H1 (cell line): Measurements from ENCODE around the gene GNB5. TPM values are rescaled to one million over a fixed set of nuclear protein-coding genes. Genes with fewer than 3 reads are reported as not detected.

Experiments used
- CTCF ChIA-PET: fragments of 300-600 bp; sonication (Branson Sonifier 250); formaldehyde crosslinking; loops from one replicate; lab custom pipeline; 2021; ENCODE audit not compliant: partially characterized antibody; lab: Charles Lee
- POLR2A ChIA-PET: fragments of 300-600 bp; sonication (Branson Sonifier 250); formaldehyde crosslinking; loops from one replicate; lab custom pipeline; 2021; ENCODE audit warnings: inconsistent platforms; ENCODE audit not compliant: partially characterized antibody; lab: Charles Lee
- DNase-seq, 2 experiments: peaks; one replicate each; pipeline versions ENCODE4 v3.0.0 to v3.0.0-alpha.2; 2010 to 2022; ENCODE audit warnings: low spot score in 2 of 2, low read depth in 1 of 2, mixed read lengths in 1 of 2
- FAIRE-seq: peaks from 2 replicates; lab custom pipeline; 2011; peaks lifted over from hg19 to GRCh38; lab: Jason Lieb, UNC
- H2AFZ ChIP-seq: 2 replicates; pipeline ENCODE4 v1.8.1; 2012; ENCODE audit warnings: low read length, inconsistent platforms
- H2AK5ac ChIP-seq: 2 replicates; pipeline ENCODE4 v1.6.1; 2013; ENCODE audit warnings: low read depth, low read length
- H2BK120ac ChIP-seq: replicated peaks from 2 replicates; pipeline ENCODE3; 2013; ENCODE audit warnings: low read depth, low read length, inconsistent platforms
- H2BK12ac ChIP-seq: 2 replicates; pipeline ENCODE4 v1.6.1; 2013; ENCODE audit warnings: low read depth, low read length
- H2BK15ac ChIP-seq: 2 replicates; pipeline ENCODE4 v1.6.1; 2013; ENCODE audit warnings: low read length
- H2BK20ac ChIP-seq: 2 replicates; pipeline ENCODE4 v1.6.1; 2013; ENCODE audit warnings: low read length
- H2BK5ac ChIP-seq: 2 replicates; pipeline ENCODE4 v1.6.1; 2013; ENCODE audit warnings: low read depth, low read length
- H3K14ac ChIP-seq: 2 replicates; pipeline ENCODE4 v1.6.1; 2013; ENCODE audit warnings: inconsistent platforms; ENCODE audit not compliant: insufficient read length
- H3K18ac ChIP-seq: 2 replicates; pipeline ENCODE4 v1.6.1; 2013; ENCODE audit warnings: low read length; ENCODE audit errors: extremely low read depth
- H3K23ac ChIP-seq: 2 replicates; pipeline ENCODE4 v1.6.1; 2013; ENCODE audit warnings: inconsistent platforms; ENCODE audit not compliant: insufficient read length
- H3K23me2 ChIP-seq: 2 replicates; pipeline ENCODE4 v1.6.1; 2013; ENCODE audit warnings: low read depth, low read length
- H3K27ac ChIP-seq: 2 replicates; pipeline ENCODE4 v1.6.1; 2011; ENCODE audit warnings: low read depth, low read length, inconsistent platforms
- H3K27me3 ChIP-seq, 4 experiments: replicated peaks in 1 of 4; 1 replicate in 1 of 4; 2 replicates in 3 of 4; pipeline versions ENCODE4 v1.6.1 to v1.8.1; 2011 to 2013; ENCODE audit warnings: low read length in 3 of 4, mild to moderate bottlenecking in 3 of 4, inconsistent platforms in 2 of 4, mixed read lengths in 2 of 4, moderate library complexity in 1 of 4; ENCODE audit not compliant: control insufficient read depth in 3 of 4, insufficient read depth in 3 of 4; ENCODE audit errors: extremely low read depth in 1 of 4
- H3K36me3 ChIP-seq, 4 experiments: 2 replicates each; pipeline versions ENCODE4 v1.6.1 to v1.8.1; 2011 to 2013; ENCODE audit warnings: mild to moderate bottlenecking in 4 of 4, low read length in 3 of 4, moderate library complexity in 2 of 4, control low read depth in 1 of 4, inconsistent platforms in 1 of 4; ENCODE audit not compliant: insufficient read depth in 4 of 4, control insufficient read depth in 2 of 4
- H3K4ac ChIP-seq: replicated peaks from 2 replicates; pipeline ENCODE3; 2013; ENCODE audit warnings: low read length, low read depth, mixed read lengths, inconsistent platforms; ENCODE audit not compliant: insufficient read length
- H3K4me1 ChIP-seq, 4 experiments: replicated peaks in 1 of 4; 1 replicate in 1 of 4; 2 replicates in 3 of 4; pipeline versions ENCODE4 v1.6.1 to v1.8.1; 2011 to 2013; ENCODE audit warnings: low read length in 3 of 4, inconsistent platforms in 2 of 4, mixed read lengths in 1 of 4; ENCODE audit not compliant: insufficient read depth in 4 of 4, control insufficient read depth in 3 of 4
- H3K4me2 ChIP-seq, 2 experiments: 2 replicates each; pipeline versions ENCODE4 v1.6.1 to v1.8.1; 2011 to 2013; ENCODE audit warnings: low read depth in 2 of 2, low read length in 2 of 2, control low read depth in 1 of 2, inconsistent platforms in 1 of 2, mild to moderate bottlenecking in 1 of 2; ENCODE audit not compliant: insufficient read depth in 1 of 2
- H3K4me3 ChIP-seq, 4 experiments: fragments of 200-600, 300-600 bp in 1 of 4; sonication (generic), shearing (Covaris generic), sonication (Bioruptor Twin) in 1 of 4; 2 replicates each; pipeline versions ENCODE4 v1.5.1 to v1.8.1; 2011 to 2016; ENCODE audit warnings: low read length in 4 of 4, low read depth in 3 of 4, control low read depth in 2 of 4, inconsistent platforms in 2 of 4, mild to moderate bottlenecking in 2 of 4, mixed read lengths in 1 of 4, moderate library complexity in 1 of 4; ENCODE audit not compliant: insufficient read depth in 2 of 4; ENCODE audit errors: extremely low read depth in 1 of 4
- H3K56ac ChIP-seq: replicated peaks from 2 replicates; pipeline ENCODE3; 2013; ENCODE audit warnings: low read depth, mild to moderate bottlenecking, mixed read lengths, low read length, inconsistent platforms; ENCODE audit not compliant: insufficient read length
- H3K79me1 ChIP-seq: 2 replicates; pipeline ENCODE4 v1.6.1; 2013; ENCODE audit warnings: low read depth, low read length, control low read depth
- H3K79me2 ChIP-seq, 2 experiments: 2 replicates each; pipeline versions ENCODE4 v1.6.1 to v1.8.1; 2012 to 2013; ENCODE audit warnings: low read length in 2 of 2, mild to moderate bottlenecking in 2 of 2, inconsistent platforms in 1 of 2; ENCODE audit not compliant: insufficient read depth in 2 of 2, control insufficient read depth in 1 of 2
- H3K9ac ChIP-seq, 4 experiments: replicated peaks in 1 of 4; 1 replicate in 1 of 4; 2 replicates in 3 of 4; pipeline versions ENCODE4 v1.6.1 to v1.8.1; 2011 to 2013; ENCODE audit warnings: low read depth in 3 of 4, low read length in 3 of 4, control low read depth in 2 of 4, mild to moderate bottlenecking in 2 of 4, moderate library complexity in 2 of 4, inconsistent platforms in 1 of 4; ENCODE audit errors: extremely low read depth in 1 of 4
- H3K9me3 ChIP-seq, 2 experiments: 2 replicates each; pipeline versions ENCODE4 v1.6.1 to v1.8.1; 2012 to 2013; ENCODE audit warnings: mild to moderate bottlenecking in 2 of 2, moderate library complexity in 2 of 2, control low read depth in 1 of 2, inconsistent platforms in 1 of 2, low read depth in 1 of 2, low read length in 1 of 2, mixed read lengths in 1 of 2; ENCODE audit not compliant: insufficient read depth in 2 of 2
- H4K20me1 ChIP-seq, 2 experiments: replicated peaks in 1 of 2; 2 replicates each; pipeline versions ENCODE3 to v1.8.1; 2011 to 2013; ENCODE audit warnings: inconsistent platforms in 2 of 2, low read length in 2 of 2, mild to moderate bottlenecking in 1 of 2; ENCODE audit not compliant: insufficient read depth in 2 of 2, control insufficient read depth in 1 of 2
- H4K5ac ChIP-seq: 2 replicates; pipeline ENCODE4 v1.6.1; 2013; ENCODE audit warnings: low read length, low read depth, mixed read lengths, inconsistent platforms; ENCODE audit not compliant: insufficient read length
- H4K8ac ChIP-seq: 2 replicates; pipeline ENCODE4 v1.8.0; 2013; ENCODE audit warnings: mild to moderate bottlenecking, moderate library complexity, low read length, inconsistent platforms; ENCODE audit not compliant: insufficient read depth; ENCODE audit errors: extremely low read depth
- H4K91ac ChIP-seq: replicated peaks from 2 replicates; pipeline ENCODE3; 2013; ENCODE audit warnings: low read length, mixed read lengths, inconsistent platforms; ENCODE audit not compliant: insufficient read length
- BACH1 ChIP-seq: IDR thresholded peaks from 2 replicates; pipeline ENCODE4 v1.6.1; 2012; ENCODE audit warnings: low read length, improper control_type of control experiment
- BCL11A ChIP-seq, 2 experiments: IDR thresholded peaks; one replicate each; pipeline ENCODE4 v1.6.1; 2011; ENCODE audit warnings: low read depth in 2 of 2, low read length in 2 of 2, mild to moderate bottlenecking in 2 of 2
- CBX8 ChIP-seq: fragments of 300-800, 300-1000 bp; sonication (generic); IDR thresholded peaks from 2 replicates; pipeline ENCODE4 v1.7.1; 2016; ENCODE audit warnings: low read depth, low read length, borderline replicate concordance
- CEBPB ChIP-seq: IDR thresholded peaks from 2 replicates; pipeline ENCODE4 v1.6.1; 2012; ENCODE audit warnings: low read depth, low read length
- CHD1 ChIP-seq: IDR thresholded peaks from 2 replicates; pipeline ENCODE4 v1.6.1; 2012; ENCODE audit warnings: low read depth, low read length, improper control_type of control experiment
- CHD2 ChIP-seq: IDR thresholded peaks from 2 replicates; pipeline ENCODE4 v1.6.1; 2012; ENCODE audit warnings: low read length, improper control_type of control experiment
- CREB1 ChIP-seq: IDR thresholded peaks from 2 replicates; pipeline ENCODE4 v1.6.1; 2012; ENCODE audit warnings: inconsistent platforms
- GTF2F1 ChIP-seq: IDR thresholded peaks from 2 replicates; pipeline ENCODE4 v1.6.1; 2012; ENCODE audit warnings: low read depth, low read length, improper control_type of control experiment, borderline replicate concordance
- NANOG ChIP-seq: IDR thresholded peaks from 2 replicates; pipeline ENCODE4 v1.6.1; 2011; ENCODE audit warnings: low read length, low read depth, mild to moderate bottlenecking, inconsistent platforms; ENCODE audit not compliant: insufficient read depth, poor library complexity, severe bottlenecking
- RBBP5 ChIP-seq: IDR thresholded peaks from 2 replicates; pipeline ENCODE4 v1.7.1; 2012; ENCODE audit warnings: low read depth, mild to moderate bottlenecking, inconsistent platforms, low read length, moderate library complexity, borderline replicate concordance
- SIRT6 ChIP-seq: IDR thresholded peaks from one replicate; pipeline ENCODE4 v1.7.1; 2012; ENCODE audit warnings: low read length, inconsistent platforms
- TEAD4 ChIP-seq: IDR thresholded peaks from 2 replicates; pipeline ENCODE4 v1.6.1; 2012; ENCODE audit warnings: low read depth, low read length, inconsistent platforms, mixed read lengths
- WGBS, 2 experiments: shearing (Covaris generic) in 1 of 2; methylation state at CpG; one replicate each; pipeline versions ENCODE4 v1.1.6 to v1.1.7; 2013 to 2015; ENCODE audit warnings: low lambda C conversion rate in 2 of 2, mixed read lengths in 2 of 2, inconsistent platforms in 1 of 2, low coverage in 1 of 2, missing lambda C conversion rate in 1 of 2; ENCODE audit not compliant: insufficient replicate concordance in 2 of 2, insufficient coverage in 1 of 2, insufficient read length in 1 of 2; ENCODE audit errors: extremely low coverage in 1 of 2, missing lambda C conversion rate in 1 of 2; 5-methylcytosine and 5-hydroxymethylcytosine counted together
- polyA plus RNA-seq, 7 experiments: library from polyadenylated mRNA; depleted of rRNA in 3 of 7; stranded (reverse) in 5 of 7; unstranded in 2 of 7; fragments of >200 nt in 5 of 7; fragments of 200-250 nt in 2 of 7; gene quantifications; 1 replicate in 5 of 7; 2 replicates in 1 of 7; 4 replicates in 1 of 7; pipeline versions ENCODE4 v1.2.1 to v1.2.3, GENCODE V29; 2011 to 2013; ENCODE audit warnings: missing spikeins in 2 of 7, mixed read lengths in 2 of 7
- total RNA-seq: library from RNA; stranded (reverse); fragmentation: NEBNext Ultra II Directional; extraction: Animal tissue kit (Norgen Biotek cat#: 25700); gene quantifications from 2 replicates; pipeline ENCODE4 v1.2.1, GENCODE V29; 2021

GNB5 gene
- total and polyA plus RNA-seq, 2 of the 8 experiments (the other 6 are each of a cell fraction or from before 2014, with no cell fraction given): 21.7 to 42.5 TPM

DNA sequence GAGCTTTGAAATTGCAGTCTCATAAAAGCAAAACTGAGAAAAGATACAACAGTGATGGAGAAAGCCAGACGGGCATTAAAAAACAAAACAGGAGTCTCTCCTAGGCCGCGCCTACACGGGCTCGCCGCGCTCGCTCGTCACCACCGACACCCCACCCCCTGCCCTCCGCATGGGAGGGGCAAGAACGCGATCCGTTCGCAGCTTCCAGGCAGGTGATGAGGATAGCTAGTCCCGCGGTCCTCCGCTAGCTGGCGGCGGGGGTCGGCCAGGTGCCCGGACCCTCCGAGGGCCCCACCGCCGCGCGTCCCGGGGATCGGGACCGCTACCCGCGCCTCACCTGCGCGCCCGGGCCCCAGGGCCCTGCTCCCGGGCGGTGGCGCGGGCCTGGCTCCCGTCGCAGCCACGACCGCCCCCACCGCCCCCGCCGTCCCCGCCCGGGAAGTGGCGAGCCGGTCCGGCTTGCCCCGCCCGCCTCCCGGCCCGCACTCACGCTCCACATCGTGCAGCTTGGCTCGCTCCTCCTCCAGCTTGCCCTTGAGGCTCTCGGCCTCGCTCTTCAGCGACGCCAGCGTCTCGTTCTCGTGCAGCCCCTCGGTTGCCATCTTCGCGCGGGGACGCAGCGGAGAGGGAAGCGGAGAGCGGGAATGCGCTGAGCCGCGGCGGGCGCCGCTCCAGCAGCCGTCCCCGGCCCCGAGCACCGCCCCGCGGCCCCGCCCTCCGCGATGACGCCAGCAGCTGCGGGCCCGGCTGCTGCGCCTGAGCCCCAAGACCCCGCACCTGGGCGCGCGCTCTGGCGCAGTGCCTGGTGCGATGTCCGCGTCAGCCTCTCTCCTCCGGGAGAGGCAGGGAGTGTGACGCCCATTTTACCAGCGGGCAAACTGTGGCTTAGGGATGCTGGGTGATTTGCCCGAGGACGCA is 11.7 kb downstream of the GNB5 start:
- ChIA-PET POLR2A (interaction anchor here (0.9 to 1.9 kb wide), 8 partner anchors 9 to 208 kb away, joined by 3 to 9 read pairs (median 3); partner anchors contain the start of genes LEO1 and MYO5C), CTCF (interaction anchor here (0.6 to 11.2 kb wide), 6 partner anchors 15 to 341 kb away, joined by 3 to 95 read pairs (median 4); no protein-coding TSS in a partner anchor)
- Histone ChIP-seq H3K14ac (peak overlapping the region; percentile 58), H3K23me2 (peaks cover 15% of the 10 kb centered on the region), H3K79me1 (peaks cover 3% of the 10 kb centered on the region), H4K91ac (peak overlapping the region; percentile 93), H3K9ac (peak overlapping the region; percentile 65 to 89 (median 82)), H3K27me3 (peaks cover 0 to 8% (median 7%) of the 10 kb centered on the region in 4 experiments; a peak in 4 of 7 replicates), H3K4me2 (peak overlapping the region; percentile 91 to 99), H3K36me3 (no peaks in the 10 kb centered on the region; a peak in 1 of 8 replicates), H3K56ac (peak overlapping the region; percentile 52), H3K23ac (no peak overlapping the region), H4K8ac (peak overlapping the region; percentile 85; the same call in 1 of the 2 replicates), H3K79me2 (peaks cover 0 to 20% of the 10 kb centered on the region in 2 experiments; a peak in 1 of 4 replicates), H2BK120ac (no peak overlapping the region), H3K4ac (peak overlapping the region; percentile 90), H3K27ac (peak overlapping the region; percentile 76; the same call in 1 of the 2 replicates), H2AFZ (peak overlapping the region; percentile 47), H3K9me3 (no peaks in the 10 kb centered on the region), H4K20me1 (peaks cover 0 to 1% of the 10 kb centered on the region in 2 experiments), H2BK20ac (no peak overlapping the region), H2BK5ac (peak overlapping the region; percentile 94), H2AK5ac (no peak overlapping the region), H2BK15ac (peak overlapping the region; percentile 99; the same call in 1 of the 2 replicates), H3K18ac (peak overlapping the region; percentile 100), H3K4me1 (peaks cover 1 to 9% (median 3%) of the 10 kb centered on the region in 4 experiments; a peak in 4 of 7 replicates), H4K5ac (peak overlapping the region; percentile 99), H2BK12ac (no peak overlapping the region), H3K4me3 (peak overlapping the region; percentile 63 to 98 (median 81))
- DNase-seq (peak; percentile 56 to 92), FAIRE-seq (peak; percentile 24)
- 0% methylated on average over 36 of the region's 105 CpGs; no CpG with 5 or more reads in 1 of the 2 experiments for WGBS, 2 experiments
- TF ChIP-seq SIRT6: no peak
- TF ChIP-seq CREB1: peak; percentile 87
- TF ChIP-seq TEAD4: peak; percentile 31; the same call in 1 of the 2 replicates
- no peak for TF ChIP-seq GTF2F1
- TF ChIP-seq BACH1: no peak
- peak; percentile 21; the same call in 1 of the 2 replicates for TF ChIP-seq CHD2
- no peak for TF ChIP-seq CHD1
- TF ChIP-seq CBX8: no peak
- TF ChIP-seq RBBP5: peak; percentile 95
- TF ChIP-seq CEBPB: no peak
- no peak for TF ChIP-seq BCL11A (IDR thresholded peaks at IDR 0.05; ENCODE audit: low read depth in 2 of 2, low read length in 2 of 2)
- no peak for TF ChIP-seq NANOG
